K562 (cell line): ENCODE data around the gene RPRD1B. TPM values are rescaled to one million over a fixed set of nuclear protein-coding genes. Genes with fewer than 3 reads are reported as not detected.

Experiments
- ATAC-seq: fragments of 200-7000 bp; cut with Tn5 transposase; 3 replicates; pipeline ENCODE4 v1.9.1; 2020; ENCODE audit warnings: moderate library complexity
- BruUV-seq: library from RNA; stranded (reverse); fragments of 400-500 nt; replicated peaks from 2 replicates; lab custom pipeline; 2021; lab: Mats Ljungman, UMichigan
- CTCF ChIA-PET: fragments of 300-600 bp; formaldehyde crosslinking; extraction: SDS; loops from one replicate; lab custom pipeline; 2021; ENCODE audit warnings: low intra/inter-chr PET ratio; lab: Yijun Ruan, JAX
- POLR2A ChIA-PET: fragments of 300-600, 350-650 bp; sonication (Branson Sonifier 250); formaldehyde crosslinking; extraction: SDS; loops from one replicate; lab custom pipeline; 2021; ENCODE audit warnings: antibody characterized with exemption, inconsistent platforms; lab: Yijun Ruan, JAX
- DNase-seq, 4 experiments: peaks; one replicate each; pipeline versions ENCODE4 v3.0.0 to v3.0.0-alpha.2; 2011 to 2018; ENCODE audit warnings: low spot score in 3 of 4, mixed read lengths in 3 of 4; ENCODE audit errors: extremely low read depth in 1 of 4
- FAIRE-seq: peaks from 2 replicates; lab custom pipeline; 2011; peaks lifted over from hg19 to GRCh38; lab: Jason Lieb, UNC
- H2AFZ ChIP-seq: 2 replicates; pipeline ENCODE4 v1.6.0; 2011; ENCODE audit warnings: low read depth, low read length, control low read depth, inconsistent platforms
- H3K27ac ChIP-seq: fragments of 200-600 bp; 3 replicates; pipeline ENCODE4 v1.8.0; 2011; ENCODE audit warnings: low read depth, mild to moderate bottlenecking, control low read depth, inconsistent platforms, low read length, moderate library complexity, mixed read lengths; ENCODE audit errors: extremely low read depth
- H3K27me3 ChIP-seq, 2 experiments: fragments of 300-600 bp in 1 of 2; 2 replicates in 1 of 2; 3 replicates in 1 of 2; pipeline versions ENCODE4 v1.6.0 to v1.8.0; 2011; ENCODE audit warnings: inconsistent platforms in 2 of 2, low read length in 2 of 2, mild to moderate bottlenecking in 1 of 2, mixed read lengths in 1 of 2, moderate library complexity in 1 of 2; ENCODE audit not compliant: control insufficient read depth in 2 of 2, insufficient read depth in 2 of 2
- H3K36me3 ChIP-seq: fragments of 300-600 bp; 3 replicates; pipeline ENCODE4 v1.8.0; 2011; ENCODE audit warnings: mild to moderate bottlenecking, low read length, inconsistent platforms; ENCODE audit not compliant: control insufficient read depth, insufficient read depth
- H3K4me1 ChIP-seq, 2 experiments: fragments of 200-600 bp in 1 of 2; replicated peaks in 1 of 2; 2 replicates in 1 of 2; 3 replicates in 1 of 2; pipeline versions ENCODE4 v1.5.1 to v1.8.0; 2011; ENCODE audit warnings: inconsistent platforms in 2 of 2, low read length in 2 of 2, mild to moderate bottlenecking in 1 of 2, mixed read lengths in 1 of 2, moderate library complexity in 1 of 2; ENCODE audit not compliant: control insufficient read depth in 2 of 2, insufficient read depth in 2 of 2
- H3K4me2 ChIP-seq: 2 replicates; pipeline ENCODE4 v1.6.1; 2011; ENCODE audit warnings: low read length, control low read depth, inconsistent platforms, mixed read lengths; ENCODE audit not compliant: insufficient read depth
- H3K4me3 ChIP-seq: fragments of 200-600 bp; sonication (generic), shearing (Covaris generic); 2 replicates; pipeline ENCODE4 v1.5.1; 2016; ENCODE audit warnings: control low read depth, inconsistent platforms
- H3K79me2 ChIP-seq: fragments of 200-600 bp; 3 replicates; pipeline ENCODE4 v1.8.0; 2011; ENCODE audit warnings: low read length, inconsistent platforms; ENCODE audit not compliant: control insufficient read depth, insufficient read depth
- H3K9ac ChIP-seq, 2 experiments: 2 replicates each; pipeline versions ENCODE4 v1.6.0 to v1.6.1; 2011; ENCODE audit warnings: low read depth in 2 of 2, low read length in 2 of 2, control low read depth in 1 of 2, inconsistent platforms in 1 of 2, mild to moderate bottlenecking in 1 of 2, mixed read lengths in 1 of 2; ENCODE audit not compliant: insufficient read depth in 1 of 2
- H3K9me1 ChIP-seq: one replicate; pipeline ENCODE4 v1.6.0; 2011; ENCODE audit warnings: inconsistent platforms, mild to moderate bottlenecking, low read length, moderate library complexity; ENCODE audit not compliant: control insufficient read depth, insufficient read depth
- H3K9me3 ChIP-seq: replicated peaks from 2 replicates; pipeline ENCODE4 v1.5.1; 2011; ENCODE audit warnings: low read depth, low read length, inconsistent platforms; ENCODE audit not compliant: control insufficient read depth, insufficient read depth
- H4K20me1 ChIP-seq: replicated peaks from 2 replicates; pipeline ENCODE4 v1.6.1; 2011; ENCODE audit warnings: low read length, inconsistent platforms, mixed read lengths; ENCODE audit not compliant: control insufficient read depth, insufficient read depth
- ARNT ChIP-seq, 2 experiments: fragments of 450-650 bp; IDR thresholded peaks; 2 replicates each; pipeline ENCODE4 v1.6.1; 2016; ENCODE audit warnings: mild to moderate bottlenecking in 1 of 2
- DACH1 ChIP-seq: fragments of 450-650 bp; IDR thresholded peaks from 2 replicates; pipeline ENCODE4 v1.6.1; 2018; ENCODE audit not compliant: partially characterized antibody
- ETS2 ChIP-seq: IDR thresholded peaks from 2 replicates; pipeline ENCODE4 v1.6.1; 2016; ENCODE audit warnings: borderline replicate concordance, missing genetic modification characterization, mild to moderate bottlenecking, moderate library complexity, missing compliant biosample characterization; ENCODE audit not compliant: poor library complexity, severe bottlenecking
- GABPA ChIP-seq: fragments of 200-800 bp; sonication (Bioruptor generic); conservative IDR thresholded peaks from 2 replicates; pipeline ENCODE4 v1.6.1; 2016; ENCODE audit warnings: low read depth, missing genetic modification characterization, missing compliant biosample characterization
- KDM1A ChIP-seq, 2 experiments: fragments of 450-650 bp; IDR thresholded peaks; 2 replicates each; pipeline ENCODE4 v1.6.1; 2016; ENCODE audit warnings: mild to moderate bottlenecking in 2 of 2
- LCOR ChIP-seq: sonication (generic); formaldehyde crosslinking; IDR thresholded peaks from 2 replicates; pipeline ENCODE4 v1.8.0; 2022; ENCODE audit warnings: mild to moderate bottlenecking, missing genetic modification reagents
- LEF1 ChIP-seq: fragments of 450-650 bp; IDR thresholded peaks from 2 replicates; pipeline ENCODE4 v1.6.1; 2016; ENCODE audit warnings: mild to moderate bottlenecking
- MGA ChIP-seq: fragments of 450-650 bp; IDR thresholded peaks from 2 replicates; pipeline ENCODE4 v1.6.1; 2016; ENCODE audit warnings: mild to moderate bottlenecking, moderate library complexity
- NR1H2 ChIP-seq: sonication (generic); formaldehyde crosslinking; IDR thresholded peaks from 2 replicates; pipeline ENCODE4 v1.4.0; 2020; ENCODE audit warnings: mild to moderate bottlenecking, missing genetic modification reagents
- SMARCE1 ChIP-seq: fragments of 450-650 bp; IDR thresholded peaks from 2 replicates; pipeline ENCODE4 v1.7.1; 2016; ENCODE audit warnings: mild to moderate bottlenecking
- ZNF282 ChIP-seq: sonication (generic); formaldehyde crosslinking; IDR thresholded peaks from 2 replicates; pipeline ENCODE4 v1.8.1; 2023; ENCODE audit warnings: missing genetic modification reagents
- ZNF431 ChIP-seq: sonication (generic); formaldehyde crosslinking; IDR thresholded peaks from 2 replicates; pipeline ENCODE4 v1.8.0; 2022; ENCODE audit warnings: mild to moderate bottlenecking, missing genetic modification reagents
- ZNF583 ChIP-seq: fragments of 250-450 bp; sonication (Bioruptor Pico); IDR thresholded peaks from 2 replicates; pipeline ENCODE4 v1.4.0; 2020
- WGBS: fragments of 100-300 bp; shearing (Covaris generic); methylation state at CpG from one replicate; pipeline ENCODE4 v1.1.6; 2016; ENCODE audit warnings: low coverage, mixed read lengths; ENCODE audit not compliant: insufficient coverage; ENCODE audit errors: missing lambda C conversion rate; 5-methylcytosine and 5-hydroxymethylcytosine counted together
- in situ Hi-C: fragments of 300-500 bp; cut with MboI; formaldehyde crosslinking; loops from 4 replicates; pipeline ENCODE4 v1.15.0; 2018; ENCODE audit warnings: inconsistent platforms, mixed read lengths
- intact Hi-C: fragments of 100-400 bp; cut with micrococcal nuclease; formaldehyde crosslinking; loops from 2 replicates; pipeline ENCODE4 v1.14.2; 2022
- polyA plus RNA-seq, 8 experiments: library from polyadenylated mRNA; depleted of rRNA in 4 of 8; stranded (reverse) in 5 of 8; unstranded in 3 of 8; fragments of >200 nt; fragmentation: Nextera tagmentation in 2 of 8; fragmentation: Illumina TruSeq in 1 of 8; extraction: Ambion mirVana in 2 of 8; extraction: Trizol in 1 of 8; gene quantifications; 2 replicates each; pipeline versions ENCODE4 v1.2.1 to v1.2.3, GENCODE V29; 2011 to 2014; ENCODE audit warnings: inconsistent platforms in 1 of 8, missing spikeins in 1 of 8
- total RNA-seq, 7 experiments: library from RNA; depleted of rRNA in 6 of 7; stranded (reverse); fragments of >200 nt in 6 of 7; fragmentation: Illumina TruSeq in 2 of 7; extraction: Trizol in 2 of 7; gene quantifications; 2 replicates each; pipeline versions ENCODE4 v1.2.1 to v1.2.3, GENCODE V29; 2011 to 2021; ENCODE audit warnings: low replicate concordance in 1 of 7

RPRD1B gene
- total and polyA plus RNA-seq, 9 of the 15 experiments (the other 6 are each of a cell fraction or from before 2014, with no cell fraction given): 5.5 to 43.0 (median 24.4) TPM

GRCh38 chr20:38128691-38129090, 95.1 kb downstream of the RPRD1B start:
- no peak for DNase-seq
- in situ Hi-C loops: no loop called here
- no peak overlapping the region; the same call in 1 of the 3 replicates for H3K27ac ChIP-seq
- TF ChIP-seq ZNF282 (CRISPR knock-in tag) (no peak), SMARCE1 (no peak), DACH1 (no peak), ZNF431 (CRISPR knock-in tag) (no peak), NR1H2 (CRISPR knock-in tag) (no peak), LCOR (CRISPR knock-in tag) (no peak), GABPA (tag) (no peak), LEF1 (no peak), ZNF583 (CRISPR knock-in tag) (no peak), ARNT (IDR thresholded peaks at IDR 0.05) (no peak), ETS2 (tag) (no peak), KDM1A (IDR thresholded peaks at IDR 0.05) (no peak), MGA (no peak)

More at GRCh38 chr20:38128691-38129090, 95.1 kb downstream of the RPRD1B start:
- Histone ChIP-seq H3K4me2 (no peak overlapping the region), H3K9me3 (no peaks in the 10 kb centered on the region), H3K79me2 (no peaks in the 10 kb centered on the region), H3K9me1 (no peaks in the 10 kb centered on the region), H3K27me3 (no peaks in the 10 kb centered on the region), H3K4me3 (no peak overlapping the region), H3K4me1 (peaks cover 38 to 39% of the 10 kb centered on the region in 2 experiments), H3K36me3 (peaks cover 29% of the 10 kb centered on the region; the same call in 2 of the 3 replicates), H3K9ac (peak overlapping the region; percentile 22 to 63; a peak in 2 of 4 replicates), H2AFZ (no peak overlapping the region), H4K20me1 (no peaks in the 10 kb centered on the region)
- TSS peak; percentile 54 for BruUV-seq
- intact Hi-C loops: no loop called here
- FAIRE-seq: no peak
- 80% methylated on average over 2 of the region's 2 CpGs for WGBS
- CTCF ChIA-PET: no interaction called here
- no peak for ATAC-seq
- POLR2A ChIA-PET: interaction anchor here (0.8 to 3.4 kb wide), 3 partner anchors 8 to 33 kb away, joined by 3 to 13 read pairs (median 3); no protein-coding TSS in a partner anchor
